HepG2 (cell line): ENCODE measurements around the gene PLEKHA6. TPM values are rescaled to one million over a fixed set of nuclear protein-coding genes. Genes with fewer than 3 reads are reported as not detected.

Source experiments
- ATAC-seq: fragments of 200-7000 bp; cut with Tn5 transposase; 3 replicates; pipeline ENCODE4 v1.9.1; 2020; ENCODE audit warnings: mild to moderate bottlenecking, moderate library complexity
- BruUV-seq: library from RNA; stranded (reverse); fragments of 400-500 nt; replicated peaks from 2 replicates; lab custom pipeline; 2021; lab: Mats Ljungman, UMichigan
- CTCF ChIA-PET: fragments of 300-600 bp; formaldehyde crosslinking; extraction: SDS; loops from one replicate; lab custom pipeline; 2021; ENCODE audit warnings: low total read pairs, inconsistent platforms, low intra/inter-chr PET ratio; lab: Yijun Ruan, JAX
- POLR2A ChIA-PET: fragments of 350-600 bp; sonication (Branson Sonifier 250); formaldehyde crosslinking; loops from one replicate; lab custom pipeline; 2020; ENCODE audit warnings: antibody characterized with exemption, inconsistent platforms; lab: Yijun Ruan, JAX
- DNase-seq: peaks from one replicate; pipeline ENCODE4 v3.0.0-alpha.2; 2015; ENCODE audit warnings: low spot score
- FAIRE-seq: peaks from 3 replicates; lab custom pipeline; 2011; peaks lifted over from hg19 to GRCh38; lab: Jason Lieb, UNC
- H2AFZ ChIP-seq: one replicate; pipeline ENCODE4 v1.6.1; 2011; ENCODE audit warnings: low read length, inconsistent platforms
- H3K27ac ChIP-seq: fragments of 300-600 bp; 3 replicates; pipeline ENCODE4 v1.8.0; 2011; ENCODE audit warnings: mixed run types, mild to moderate bottlenecking, mixed read lengths, low read length, inconsistent platforms; ENCODE audit not compliant: insufficient read depth; ENCODE audit errors: extremely low read length
- H3K27me3 ChIP-seq, 2 experiments: fragments of 200-600 bp in 1 of 2; 2 replicates in 1 of 2; 3 replicates in 1 of 2; pipeline versions ENCODE4 v1.6.0 to v1.8.0; 2011; ENCODE audit warnings: low read length in 2 of 2, mild to moderate bottlenecking in 2 of 2, moderate library complexity in 2 of 2, inconsistent platforms in 1 of 2; ENCODE audit not compliant: insufficient read depth in 2 of 2, control insufficient read depth in 1 of 2
- H3K36me3 ChIP-seq, 2 experiments: fragments of 200-600 bp in 1 of 2; replicated peaks in 1 of 2; 2 replicates in 1 of 2; 3 replicates in 1 of 2; pipeline versions ENCODE4 v1.5.1 to v1.8.0; 2011; ENCODE audit warnings: low read length in 2 of 2, inconsistent platforms in 1 of 2; ENCODE audit not compliant: insufficient read depth in 2 of 2, control insufficient read depth in 1 of 2
- H3K4me1 ChIP-seq: 2 replicates; pipeline ENCODE4 v1.5.1; 2012; ENCODE audit warnings: low read length, inconsistent platforms; ENCODE audit not compliant: insufficient read depth
- H3K4me2 ChIP-seq: 2 replicates; pipeline ENCODE4 v1.6.0; 2011; ENCODE audit warnings: low read depth, low read length, inconsistent platforms
- H3K4me3 ChIP-seq, 3 experiments: fragments of 200-600 bp in 1 of 3; sonication (generic), shearing (Covaris generic) in 1 of 3; replicated peaks in 1 of 3; 2 replicates each; pipeline ENCODE4 v1.5.1; 2011 to 2016; ENCODE audit warnings: low read length in 3 of 3, inconsistent platforms in 2 of 3, low read depth in 2 of 3, mild to moderate bottlenecking in 2 of 3, control low read depth in 1 of 3, mixed read lengths in 1 of 3; ENCODE audit not compliant: insufficient read depth in 1 of 3
- H3K79me2 ChIP-seq: one replicate; pipeline ENCODE4 v1.6.1; 2011; ENCODE audit warnings: low read length, inconsistent platforms; ENCODE audit not compliant: insufficient read depth
- H3K9ac ChIP-seq: 2 replicates; pipeline ENCODE4 v1.6.0; 2011; ENCODE audit warnings: mild to moderate bottlenecking, low read depth, low read length, inconsistent platforms; ENCODE audit not compliant: insufficient read depth
- H3K9me3 ChIP-seq: 2 replicates; pipeline ENCODE4 v1.5.1; 2012; ENCODE audit warnings: mild to moderate bottlenecking, low read length
- H4K20me1 ChIP-seq: 2 replicates; pipeline ENCODE4 v1.6.0; 2011; ENCODE audit warnings: inconsistent platforms, mild to moderate bottlenecking, low read length, moderate library complexity; ENCODE audit not compliant: insufficient read depth
- ATF7-NPFF ChIP-seq: sonication (generic); formaldehyde crosslinking; IDR thresholded peaks from 2 replicates; pipeline ENCODE4 v1.8.1; 2023; ENCODE audit warnings: mild to moderate bottlenecking, low read depth, missing genetic modification reagents, moderate library complexity
- MBNL3 ChIP-seq: fragments of 250-450 bp; sonication (Bioruptor Pico); conservative IDR thresholded peaks from 2 replicates; pipeline ENCODE4 v1.8.0; 2022; ENCODE audit warnings: mild to moderate bottlenecking, inconsistent platforms
- MYPOP ChIP-seq: sonication (generic); formaldehyde crosslinking; IDR thresholded peaks from 2 replicates; pipeline ENCODE4 v1.8.1; 2023; ENCODE audit warnings: mild to moderate bottlenecking, moderate library complexity, missing genetic modification reagents
- PATZ1 ChIP-seq: sonication (generic); formaldehyde crosslinking; IDR thresholded peaks from 2 replicates; pipeline ENCODE4 v1.4.0; 2020; ENCODE audit warnings: missing genetic modification reagents
- RERE ChIP-seq: IDR thresholded peaks from 2 replicates; pipeline ENCODE4 v1.6.1; 2016; ENCODE audit warnings: low read depth, missing genetic modification reagents, missing compliant biosample characterization
- TARDBP ChIP-seq: sonication (generic); formaldehyde crosslinking; IDR thresholded peaks from 2 replicates; pipeline ENCODE4 v1.8.0; 2022; ENCODE audit warnings: mild to moderate bottlenecking, missing genetic modification reagents
- XBP1 ChIP-seq: sonication (generic); formaldehyde crosslinking; IDR thresholded peaks from 2 replicates; pipeline ENCODE4 v1.5.0; 2020; ENCODE audit warnings: missing genetic modification reagents
- ZBTB43 ChIP-seq: sonication (generic); formaldehyde crosslinking; conservative IDR thresholded peaks from 2 replicates; pipeline ENCODE4 v1.4.0; 2020; ENCODE audit warnings: missing genetic modification reagents
- ZKSCAN5 ChIP-seq: sonication (generic); formaldehyde crosslinking; IDR thresholded peaks from 2 replicates; pipeline ENCODE4 v1.5.1; 2020; ENCODE audit warnings: mild to moderate bottlenecking, missing genetic modification reagents
- ZNF143 ChIP-seq: sonication (generic); formaldehyde crosslinking; IDR thresholded peaks from 2 replicates; pipeline ENCODE4 v1.4.0; 2020; ENCODE audit warnings: missing genetic modification reagents
- ZNF207 ChIP-seq: fragments of 450-650 bp; IDR thresholded peaks from 2 replicates; pipeline ENCODE4 v1.6.1; 2016; ENCODE audit warnings: antibody characterized with exemption, borderline replicate concordance
- ZNF292 ChIP-seq: sonication (generic); formaldehyde crosslinking; IDR thresholded peaks from 2 replicates; pipeline ENCODE4 v1.8.1; 2022; ENCODE audit warnings: mild to moderate bottlenecking, low read depth, missing genetic modification reagents, borderline replicate concordance
- ZNF362 ChIP-seq: sonication (generic); formaldehyde crosslinking; IDR thresholded peaks from 2 replicates; pipeline ENCODE4 v1.4.0; 2020; ENCODE audit warnings: missing genetic modification reagents, mild to moderate bottlenecking, borderline replicate concordance
- ZNF558 ChIP-seq: sonication (generic); formaldehyde crosslinking; IDR thresholded peaks from 2 replicates; pipeline ENCODE4 v1.9.0; 2022; ENCODE audit warnings: mild to moderate bottlenecking, missing genetic modification reagents, borderline replicate concordance
- WGBS: methylation state at CpG from one replicate; pipeline ENCODE4 v1.1.6; 2017; ENCODE audit warnings: low lambda C conversion rate; 5-methylcytosine and 5-hydroxymethylcytosine counted together
- in situ Hi-C: cut with HindIII; loops from 2 replicates; pipeline ENCODE4 v1.10.0; 2017; ENCODE audit warnings: low pct_unique_long_range_greater_than_20kb; ENCODE audit not compliant: extremely low pct_ligation_motif_present
- intact Hi-C: fragments of 100-400 bp; cut with micrococcal nuclease; formaldehyde crosslinking; loops from one replicate; pipeline ENCODE4 v1.10.0; 2022; ENCODE audit not compliant: unreplicated experiment
- polyA plus RNA-seq, 8 experiments: library from polyadenylated mRNA; depleted of rRNA in 3 of 8; stranded (reverse) in 7 of 8; unstranded in 1 of 8; fragments of >200 nt; fragmentation: Illumina TruSeq in 4 of 8; extraction: Trizol in 4 of 8; gene quantifications; 2 replicates each; pipeline versions ENCODE4 v1.2.1 to v1.2.3, GENCODE V29; 2011 to 2016; ENCODE audit warnings: low read depth in 4 of 8, missing spikeins in 1 of 8, mixed read lengths in 1 of 8; ENCODE audit not compliant: insufficient read depth in 1 of 8
- total RNA-seq, 5 experiments: library from RNA; depleted of rRNA; stranded (reverse); fragments of >200 nt; fragmentation: Illumina TruSeq; extraction: Trizol; gene quantifications; 2 replicates each; pipeline ENCODE4 v1.2.3, GENCODE V29; 2016; ENCODE audit warnings: low read depth in 1 of 5

PLEKHA6 gene
- total and polyA plus RNA-seq, 2 of the 13 experiments (the other 11 are each of a cell fraction or from before 2014, with no cell fraction given): 5.3 to 11.4 TPM

- no peak overlapping the region for H2AFZ ChIP-seq
- H3K4me1 ChIP-seq: peaks cover 31% of the 10 kb centered on the region
- ATAC-seq: no peak
- CTCF ChIA-PET: no interaction called here
- H3K4me3 ChIP-seq: peak overlapping the region; percentile 16 to 99 (median 98); a peak in 3 of 6 replicates
- 52% methylated on average over 2 of the region's 2 CpGs for WGBS
- DNase-seq: no peak
- no peak for FAIRE-seq
- POLR2A ChIA-PET: no interaction called here
- H3K9ac ChIP-seq: no peak overlapping the region
- H3K27ac ChIP-seq: no peak overlapping the region
- no TSS peak for BruUV-seq
- H3K36me3 ChIP-seq: peaks cover 5 to 21% of the 10 kb centered on the region in 2 experiments; a peak in 3 of 5 replicates
- H3K4me2 ChIP-seq: peak overlapping the region; percentile 81
- intact Hi-C loops (no loop called here), in situ Hi-C loops (no loop called here)
- H3K9me3 ChIP-seq: no peaks in the 10 kb centered on the region
- H3K79me2 ChIP-seq: peaks cover 88% of the 10 kb centered on the region
- H3K27me3 ChIP-seq: no peaks in the 10 kb centered on the region; a peak in 1 of 5 replicates
- peaks cover 67% of the 10 kb centered on the region for H4K20me1 ChIP-seq
- TF ChIP-seq ATF7-NPFF (CRISPR knock-in tag) (no peak), ZBTB43 (CRISPR knock-in tag) (no peak), MYPOP (CRISPR knock-in tag) (no peak), ZNF292 (CRISPR knock-in tag) (no peak), XBP1 (CRISPR knock-in tag) (no peak), MBNL3 (CRISPR knock-in tag) (no peak), TARDBP (CRISPR knock-in tag) (no peak), ZNF143 (CRISPR knock-in tag) (no peak), ZNF362 (CRISPR knock-in tag) (no peak), ZNF558 (CRISPR knock-in tag) (no peak), RERE (CRISPR knock-in tag) (no peak), PATZ1 (CRISPR knock-in tag) (no peak), ZKSCAN5 (no peak), ZNF207 (no peak)
Observed at GRCh38 chr1:204405988-204406387, 46.3 kb upstream of the PLEKHA6 start.
